IPS DF 6.9 (cell line): ENCODE measurements around the gene CACNA1C.
A peak's percentile ranks its signal among the peaks of the same experiment; 100 is the strongest.

Experiments used
- DNase-seq: peaks from one replicate; pipeline ENCODE4 v3.0.0-alpha.2; 2013; ENCODE audit warnings: low read depth, low spot score
- H3K27ac ChIP-seq: one replicate; pipeline ENCODE4 v1.5.1; 2013; ENCODE audit warnings: low read length, control low read depth
- H3K27me3 ChIP-seq: 2 replicates; pipeline ENCODE4 v1.6.1; 2013; ENCODE audit warnings: mild to moderate bottlenecking, low read length; ENCODE audit not compliant: control insufficient read depth, insufficient read depth
- H3K36me3 ChIP-seq: 2 replicates; pipeline ENCODE4 v1.6.1; 2013; ENCODE audit warnings: low read length; ENCODE audit not compliant: control insufficient read depth, insufficient read depth
- H3K4me1 ChIP-seq: 2 replicates; pipeline ENCODE4 v1.6.1; 2013; ENCODE audit warnings: low read length; ENCODE audit not compliant: control insufficient read depth, insufficient read depth
- H3K4me3 ChIP-seq: 2 replicates; pipeline ENCODE4 v1.5.1; 2013; ENCODE audit warnings: mild to moderate bottlenecking, low read length
- H3K9me3 ChIP-seq: 2 replicates; pipeline ENCODE4 v1.6.1; 2013; ENCODE audit warnings: low read length, inconsistent platforms; ENCODE audit not compliant: control insufficient read depth, insufficient read depth
- WGBS: extraction: QIAGEN DNeasy Blood & Tissue Kit; methylation state at CpG from one replicate; pipeline ENCODE4 v1.1.7; 2013; ENCODE audit warnings: mixed read lengths, missing lambda C conversion rate; ENCODE audit not compliant: insufficient read length, insufficient coverage; 5-methylcytosine and 5-hydroxymethylcytosine counted together

Gene CACNA1C

GRCh38 chr12:2289525-2289924 is 236.7 kb downstream of the CACNA1C start:
- no CpG with 5 or more reads among the region's 10 CpGs for WGBS
- Histone ChIP-seq H3K9me3 (no peaks in the 10 kb centered on the region), H3K27ac (no peak overlapping the region), H3K36me3 (no peaks in the 10 kb centered on the region), H3K4me1 (peaks cover 3% of the 10 kb centered on the region), H3K27me3 (no peaks in the 10 kb centered on the region), H3K4me3 (no peak overlapping the region)
- no peak for DNase-seq

DNA sequence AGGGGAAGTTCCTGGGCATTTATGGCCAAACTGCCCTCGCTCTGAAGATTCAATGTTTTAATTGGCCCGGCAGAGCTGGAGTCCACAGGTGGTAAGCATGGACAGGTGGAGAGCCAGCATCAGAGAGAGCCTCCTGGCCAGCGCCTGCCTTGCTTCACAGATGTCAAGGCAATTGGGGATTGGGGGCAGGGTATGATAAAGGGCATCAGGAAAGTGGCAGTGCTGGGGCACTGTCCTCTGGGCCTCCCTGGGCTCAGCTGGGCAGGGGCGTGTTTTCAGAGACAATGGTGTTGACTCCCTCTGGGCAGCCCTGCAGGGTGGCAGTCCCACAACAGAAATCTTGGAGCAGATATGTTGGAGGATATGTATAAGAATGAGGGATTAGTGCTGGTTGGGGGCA is 237.3 kb downstream of the CACNA1C start:
- no CpG with 5 or more reads among the region's 4 CpGs for WGBS
- no peaks in the 10 kb centered on the region for H3K36me3 ChIP-seq
- H3K4me3 ChIP-seq: no peak overlapping the region
- H3K27ac ChIP-seq: no peak overlapping the region
- no peak for DNase-seq
- H3K27me3 ChIP-seq: no peaks in the 10 kb centered on the region
- no peaks in the 10 kb centered on the region for H3K9me3 ChIP-seq
- H3K4me1 ChIP-seq: peaks cover 2% of the 10 kb centered on the region; the same call in 1 of the 2 replicates

DNA sequence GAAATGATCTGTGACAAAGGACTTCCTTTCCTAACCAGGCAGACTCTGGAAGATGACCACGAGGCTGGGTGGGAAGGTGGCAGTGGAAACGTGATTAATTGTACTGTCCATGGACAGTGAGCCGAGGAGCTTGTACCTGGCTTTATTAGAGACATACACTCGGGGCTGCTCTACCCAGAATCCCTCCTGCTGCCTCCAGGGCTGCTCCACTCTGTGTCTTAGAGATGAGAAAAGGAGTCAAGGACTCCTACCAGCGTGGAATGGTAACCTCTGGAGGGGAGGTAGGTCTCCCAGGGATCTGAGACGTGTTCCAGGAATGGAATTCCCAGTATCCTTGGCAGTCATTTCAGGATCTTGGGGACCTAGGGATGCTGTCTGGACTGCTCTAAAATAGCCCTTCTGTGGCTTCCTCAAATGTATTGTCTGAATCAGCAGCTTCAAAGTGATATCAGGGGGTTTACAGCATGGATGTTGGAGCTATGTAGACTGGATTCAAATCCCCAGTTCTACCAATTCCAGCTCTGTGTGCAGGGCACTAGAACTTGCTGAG is 237.8 kb downstream of the CACNA1C start:
- peaks cover 2% of the 10 kb centered on the region; the same call in 1 of the 2 replicates for H3K4me1 ChIP-seq
- WGBS: no CpG with 5 or more reads among the region's 6 CpGs
- no peaks in the 10 kb centered on the region for H3K9me3 ChIP-seq
- no peaks in the 10 kb centered on the region for H3K36me3 ChIP-seq
- no peak for DNase-seq
- no peaks in the 10 kb centered on the region for H3K27me3 ChIP-seq
- H3K4me3 ChIP-seq: no peak overlapping the region
- no peak overlapping the region for H3K27ac ChIP-seq

DNA sequence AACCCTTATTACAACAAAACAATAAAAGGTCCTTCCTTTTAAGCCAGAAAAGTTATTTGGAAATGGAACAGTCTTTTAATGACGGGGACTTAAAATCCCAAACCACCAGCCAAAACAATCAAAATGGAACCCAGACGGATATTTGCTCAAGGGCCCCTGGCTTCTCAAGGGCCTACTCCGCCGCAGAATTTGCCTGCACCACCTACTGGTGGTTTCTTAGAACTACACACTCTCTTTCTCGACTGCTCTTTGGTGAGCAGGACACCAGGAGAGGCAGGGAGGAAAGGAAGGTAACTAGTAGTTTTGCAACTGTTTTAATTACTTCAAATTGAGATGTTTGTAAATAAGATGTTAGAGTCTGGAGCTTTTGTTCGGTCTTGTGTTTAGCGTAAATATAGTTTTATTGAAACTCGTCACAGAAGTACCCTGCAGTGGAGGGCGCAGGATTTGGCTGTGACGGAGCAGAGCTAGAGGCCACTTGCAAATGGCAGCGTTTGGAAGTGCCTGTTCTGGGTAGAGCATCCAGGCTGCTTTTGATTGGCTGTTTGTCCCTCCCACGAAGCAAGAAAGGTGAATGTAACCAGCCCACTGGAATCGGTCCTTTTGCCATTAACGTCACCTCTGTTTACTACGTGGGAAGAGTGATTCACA is 238.5 kb downstream of the CACNA1C start:
- Histone ChIP-seq H3K27me3 (no peaks in the 10 kb centered on the region), H3K36me3 (no peaks in the 10 kb centered on the region), H3K4me3 (no peak overlapping the region), H3K9me3 (no peaks in the 10 kb centered on the region), H3K4me1 (peaks cover 7% of the 10 kb centered on the region), H3K27ac (no peak overlapping the region)
- peak; percentile 63 for DNase-seq
- no CpG with 5 or more reads among the region's 15 CpGs for WGBS

DNA sequence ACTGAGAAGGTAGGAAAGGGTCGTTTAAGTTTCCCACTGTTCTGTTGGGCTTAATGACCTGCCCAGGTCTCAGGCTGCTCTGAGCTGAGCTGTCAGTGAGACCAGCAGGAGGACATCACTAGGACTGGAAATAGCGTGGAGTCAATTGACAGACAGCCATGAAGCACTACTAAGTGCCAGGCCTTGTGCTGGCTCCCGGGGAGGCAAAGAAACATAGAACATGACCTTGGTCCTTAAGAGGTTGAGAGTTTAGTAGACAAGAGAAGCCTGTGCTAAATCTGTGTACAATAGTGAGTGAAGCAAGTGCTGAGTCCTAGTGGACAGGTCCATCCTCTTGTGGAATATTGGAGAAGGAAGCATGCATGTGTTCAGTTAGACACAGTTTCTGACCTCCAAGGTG is 239.2 kb downstream of the CACNA1C start:
- WGBS: no CpG with 5 or more reads among the region's 3 CpGs

DNA sequence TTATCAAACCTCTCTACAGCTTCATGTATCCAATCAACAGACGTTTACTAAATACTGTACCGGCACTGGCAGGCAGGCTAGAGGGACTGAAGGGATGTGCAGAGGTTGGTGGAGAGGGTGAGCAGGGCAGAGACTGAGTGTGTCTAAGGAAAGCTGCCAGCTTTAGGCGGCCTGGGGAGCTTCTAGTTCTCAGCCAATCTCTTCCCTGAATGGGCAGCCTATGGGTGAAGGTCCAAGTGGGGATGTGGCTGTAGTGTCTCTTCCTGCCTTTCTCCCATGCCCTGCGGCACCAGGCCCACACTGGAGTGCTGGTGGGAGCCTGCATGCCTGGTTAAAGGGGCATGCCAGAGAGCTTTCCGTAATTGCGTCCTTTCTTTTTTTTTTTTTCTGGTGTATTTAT is 239.8 kb downstream of the CACNA1C start:
- no peak overlapping the region for H3K27ac ChIP-seq
- H3K4me1 ChIP-seq: peaks cover 5% of the 10 kb centered on the region
- H3K4me3 ChIP-seq: no peak overlapping the region
- no peaks in the 10 kb centered on the region for H3K36me3 ChIP-seq
- H3K27me3 ChIP-seq: no peaks in the 10 kb centered on the region
- H3K9me3 ChIP-seq: no peaks in the 10 kb centered on the region
- DNase-seq: no peak
- WGBS: no CpG with 5 or more reads among the region's 6 CpGs

More for the DNA sequence above, 239.2 kb downstream of the CACNA1C start:
- Histone ChIP-seq H3K9me3 (no peaks in the 10 kb centered on the region), H3K27ac (no peak overlapping the region), H3K4me1 (peaks cover 7% of the 10 kb centered on the region), H3K4me3 (no peak overlapping the region), H3K27me3 (no peaks in the 10 kb centered on the region), H3K36me3 (no peaks in the 10 kb centered on the region)
- DNase-seq: no peak

GRCh38 chr12:2294651-2295475 is 242.1 kb downstream of the CACNA1C start:
- no peak for DNase-seq
- Histone ChIP-seq H3K27ac (no peak overlapping the region), H3K36me3 (no peaks in the 10 kb centered on the region), H3K4me1 (peaks cover 5% of the 10 kb centered on the region), H3K9me3 (no peaks in the 10 kb centered on the region), H3K4me3 (no peak overlapping the region), H3K27me3 (no peaks in the 10 kb centered on the region)
- no CpG with 5 or more reads among the region's 20 CpGs for WGBS

DNA sequence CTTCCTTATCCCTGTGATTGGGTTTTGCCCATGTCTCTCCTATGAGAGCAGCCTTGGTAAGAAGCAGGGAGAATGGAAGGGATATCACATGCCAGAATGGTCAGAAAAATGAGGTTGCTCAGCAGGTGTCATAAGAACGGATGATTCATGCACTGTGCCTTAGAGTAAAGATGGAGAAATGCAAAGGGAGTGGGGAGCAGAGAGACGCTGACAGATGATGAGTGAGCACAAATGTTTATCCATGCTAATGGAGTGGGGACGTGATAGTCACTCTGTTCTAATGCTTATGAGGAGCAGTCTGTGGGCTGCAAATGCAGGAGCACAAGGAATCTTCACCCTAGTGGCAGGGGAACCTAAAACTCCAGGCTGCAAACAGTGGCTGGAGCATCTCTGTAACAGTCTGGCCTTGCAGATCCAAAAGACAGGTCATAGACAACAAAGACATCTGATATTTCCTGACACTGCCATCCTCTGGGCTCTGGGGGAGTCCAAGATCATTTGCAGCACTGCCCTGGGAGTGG is 243.2 kb downstream of the CACNA1C start:
- Histone ChIP-seq H3K4me3 (no peak overlapping the region), H3K4me1 (peaks cover 5% of the 10 kb centered on the region), H3K9me3 (no peaks in the 10 kb centered on the region), H3K27me3 (no peaks in the 10 kb centered on the region), H3K36me3 (no peaks in the 10 kb centered on the region), H3K27ac (no peak overlapping the region)
- WGBS: no CpG with 5 or more reads among the region's 3 CpGs
- DNase-seq: no peak

GRCh38 chr12:2297004-2297403 is 244.2 kb downstream of the CACNA1C start:
- no peaks in the 10 kb centered on the region for H3K36me3 ChIP-seq
- no peaks in the 10 kb centered on the region for H3K27me3 ChIP-seq
- no peaks in the 10 kb centered on the region for H3K9me3 ChIP-seq
- H3K4me3 ChIP-seq: no peak overlapping the region
- H3K27ac ChIP-seq: no peak overlapping the region
- no CpG with 5 or more reads among the region's 6 CpGs for WGBS
- H3K4me1 ChIP-seq: peaks cover 5% of the 10 kb centered on the region
- no peak for DNase-seq

DNA sequence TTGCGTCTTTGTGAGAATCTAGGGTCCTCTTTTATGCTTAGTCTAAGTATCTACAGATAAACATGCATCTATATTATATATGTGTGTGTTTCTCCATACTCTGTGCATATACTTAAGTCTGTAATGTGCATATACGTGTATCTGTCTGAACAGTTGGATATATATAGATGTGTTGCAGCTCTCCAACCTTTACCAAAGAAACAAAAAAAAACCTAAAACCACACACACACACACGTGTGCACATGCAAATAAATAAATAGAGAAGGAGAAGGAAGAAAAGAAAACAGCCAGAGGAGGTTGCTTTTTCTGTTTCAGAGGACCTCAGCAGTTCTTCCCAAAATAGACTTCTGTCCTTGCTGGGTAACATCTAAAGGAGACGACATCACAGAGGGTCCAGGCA is 244.9 kb downstream of the CACNA1C start:
- Histone ChIP-seq H3K4me1 (peaks cover 5% of the 10 kb centered on the region), H3K9me3 (no peaks in the 10 kb centered on the region), H3K4me3 (no peak overlapping the region), H3K27ac (no peak overlapping the region), H3K36me3 (no peaks in the 10 kb centered on the region), H3K27me3 (no peaks in the 10 kb centered on the region)
- DNase-seq: no peak
- no CpG with 5 or more reads among the region's 4 CpGs for WGBS
